A673 (cell line): ENCODE results near the gene TULP3.

Experiments
- EZH2 ChIP-seq: fragments of 200-600 bp; sonication (generic); IDR thresholded peaks from 2 replicates; pipeline ENCODE4 v1.6.1; 2017; ENCODE audit warnings: borderline replicate concordance, low read depth, mild to moderate bottlenecking, mixed read lengths, antibody characterized with exemption, low read length; ENCODE audit not compliant: poor library complexity, severe bottlenecking
- TF ChIP-seq, protein P1 (sequence below): fragments of 300-800, 200-600 bp; sonication (generic); conservative IDR thresholded peaks from 2 replicates; pipeline ENCODE4 v1.5.1; 2017; ENCODE audit warnings: low read depth, mild to moderate bottlenecking, antibody characterized with exemption, low read length, moderate library complexity, mixed read lengths

DNA sequence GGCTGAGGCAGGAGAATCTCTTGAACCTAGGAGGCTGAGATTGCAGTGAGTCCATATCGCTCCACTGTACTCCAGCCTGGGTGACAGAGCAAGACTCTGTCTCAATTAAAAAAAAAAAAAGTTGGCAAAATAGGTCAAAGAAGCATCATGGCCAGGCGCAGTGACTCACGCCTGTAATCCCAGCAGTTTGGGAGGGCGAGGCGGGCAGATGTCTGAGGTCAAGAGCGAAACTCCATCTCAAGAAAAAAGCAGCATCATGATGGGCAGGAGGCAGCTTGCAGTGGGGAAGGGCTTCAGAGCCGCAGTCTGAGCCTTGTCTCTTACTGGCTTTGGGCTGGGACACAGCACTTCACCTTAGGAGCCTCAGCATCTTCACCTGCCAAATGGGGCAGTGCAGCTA is 89.9 kb downstream of the TULP3 start:
- TF ChIP-seq, protein P1, sequence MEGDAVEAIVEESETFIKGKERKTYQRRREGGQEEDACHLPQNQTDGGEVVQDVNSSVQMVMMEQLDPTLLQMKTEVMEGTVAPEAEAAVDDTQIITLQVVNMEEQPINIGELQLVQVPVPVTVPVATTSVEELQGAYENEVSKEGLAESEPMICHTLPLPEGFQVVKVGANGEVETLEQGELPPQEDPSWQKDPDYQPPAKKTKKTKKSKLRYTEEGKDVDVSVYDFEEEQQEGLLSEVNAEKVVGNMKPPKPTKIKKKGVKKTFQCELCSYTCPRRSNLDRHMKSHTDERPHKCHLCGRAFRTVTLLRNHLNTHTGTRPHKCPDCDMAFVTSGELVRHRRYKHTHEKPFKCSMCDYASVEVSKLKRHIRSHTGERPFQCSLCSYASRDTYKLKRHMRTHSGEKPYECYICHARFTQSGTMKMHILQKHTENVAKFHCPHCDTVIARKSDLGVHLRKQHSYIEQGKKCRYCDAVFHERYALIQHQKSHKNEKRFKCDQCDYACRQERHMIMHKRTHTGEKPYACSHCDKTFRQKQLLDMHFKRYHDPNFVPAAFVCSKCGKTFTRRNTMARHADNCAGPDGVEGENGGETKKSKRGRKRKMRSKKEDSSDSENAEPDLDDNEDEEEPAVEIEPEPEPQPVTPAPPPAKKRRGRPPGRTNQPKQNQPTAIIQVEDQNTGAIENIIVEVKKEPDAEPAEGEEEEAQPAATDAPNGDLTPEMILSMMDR = no peak
- no peak for TF ChIP-seq EZH2
